T47D (cell line): ENCODE measurements around the gene DEDD2.

Experiments
- DNase-seq, 2 experiments: peaks; one replicate each; pipeline versions ENCODE4 v3.0.0 to v3.0.0-alpha.2; 2011 to 2012; ENCODE audit warnings: low read depth in 1 of 2, low spot score in 1 of 2
- JUND ChIP-seq: IDR thresholded peaks from 2 replicates; pipeline ENCODE4 v1.6.1; 2012; ENCODE audit warnings: low read depth
- in situ Hi-C: cut with HindIII; loops from 2 replicates; pipeline ENCODE4 v1.10.0; 2016; ENCODE audit warnings: low sequenced_read_pairs, low pct_unique_long_range_greater_than_20kb

DEDD2 gene

GRCh38 chr19:42159942-42160341 lies 57.5 kb downstream of the DEDD2 start:
- TF ChIP-seq JUND = no peak
- DNase-seq = no peak
- in situ Hi-C loops = no loop called here

DNA sequence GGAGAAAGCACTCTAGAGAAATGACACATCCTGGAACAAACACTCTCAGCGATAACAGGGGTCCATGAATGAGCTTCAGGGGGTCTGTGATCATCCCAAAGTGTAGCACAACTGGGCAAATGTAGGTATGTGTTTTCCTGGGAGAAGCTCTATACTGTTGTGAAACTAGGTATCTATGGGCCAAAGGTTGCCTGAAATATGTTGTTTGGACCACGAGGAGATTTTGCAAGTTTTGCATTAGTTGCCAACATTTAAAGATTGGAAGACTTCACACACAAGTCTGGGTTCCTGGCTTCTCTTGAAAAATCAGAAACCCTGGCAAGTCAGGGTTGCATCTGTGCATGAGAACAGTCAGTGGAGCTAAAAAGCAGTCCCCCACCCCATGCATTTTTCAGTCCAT lies 58.6 kb downstream of the DEDD2 start:
- in situ Hi-C loops = no loop called here
- TF ChIP-seq JUND = no peak
- DNase-seq = no peak

DNA sequence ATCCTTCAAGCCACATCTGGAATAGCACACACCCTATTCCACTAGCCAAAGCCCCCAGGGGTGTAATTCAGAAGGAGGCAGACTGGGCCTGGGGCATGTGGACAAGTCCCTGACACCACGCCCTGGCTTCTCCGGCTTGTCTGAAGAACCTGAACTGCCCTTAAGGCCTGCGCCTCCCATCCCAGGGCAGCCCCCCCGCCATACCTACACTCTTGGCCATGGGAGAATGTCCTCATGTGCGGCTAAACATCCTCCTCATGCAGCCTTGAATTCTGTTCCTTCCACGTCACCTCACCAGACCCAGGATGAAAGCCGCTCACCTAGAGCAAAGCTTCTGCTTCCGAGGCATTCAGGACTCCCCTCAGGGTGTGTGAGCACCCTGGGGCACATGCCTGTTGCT lies 60.9 kb downstream of the DEDD2 start:
- DNase-seq = no peak
- in situ Hi-C loops = no loop called here
- TF ChIP-seq JUND = no peak

GRCh38 chr19:42155796-42156195 lies 61.7 kb downstream of the DEDD2 start:
- DNase-seq = no peak
- no peak for TF ChIP-seq JUND
- in situ Hi-C loops = no loop called here

DNA sequence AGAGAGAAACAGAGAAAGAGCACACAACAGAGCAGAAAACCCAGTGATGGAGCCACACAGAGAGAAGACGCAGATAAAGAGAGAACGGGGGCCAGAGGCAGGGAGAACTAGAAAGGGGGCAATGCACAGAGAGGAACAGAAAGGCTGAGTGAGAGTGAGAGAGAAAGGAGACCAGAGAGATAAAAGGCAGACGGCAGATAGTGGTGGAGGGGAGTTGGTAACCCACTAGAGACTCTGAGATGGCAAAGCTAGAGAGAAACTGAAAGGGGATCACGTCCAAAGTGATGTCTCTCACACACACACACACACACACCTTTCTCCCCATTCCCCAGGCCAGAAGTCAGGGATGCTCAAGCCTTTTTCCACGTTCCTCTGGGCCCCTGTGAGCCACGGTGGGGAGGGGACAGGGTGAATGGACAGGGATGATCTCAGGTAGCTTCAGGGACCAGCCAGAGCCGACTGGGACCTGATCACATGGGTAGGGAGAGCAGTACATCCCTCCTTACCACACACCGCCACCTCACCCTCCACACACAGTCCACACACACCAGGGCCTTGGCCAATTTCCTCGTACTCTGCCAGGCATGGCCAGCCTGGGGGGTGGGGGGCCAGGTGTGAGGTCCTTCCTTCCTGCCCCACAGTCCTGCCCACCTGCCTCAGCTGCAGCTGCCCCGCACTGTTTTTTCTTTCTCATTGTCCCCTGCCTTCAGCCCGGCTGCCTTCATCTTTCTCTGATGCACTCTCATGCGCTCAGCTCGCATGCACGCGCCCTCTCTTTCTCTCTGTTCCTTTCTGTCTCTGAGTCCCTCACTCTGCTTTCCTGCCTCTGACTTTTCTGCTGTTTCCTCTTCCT lies 62.8 kb downstream of the DEDD2 start:
- no peak for TF ChIP-seq JUND
- DNase-seq = no peak
- in situ Hi-C loops = no loop called here

DNA sequence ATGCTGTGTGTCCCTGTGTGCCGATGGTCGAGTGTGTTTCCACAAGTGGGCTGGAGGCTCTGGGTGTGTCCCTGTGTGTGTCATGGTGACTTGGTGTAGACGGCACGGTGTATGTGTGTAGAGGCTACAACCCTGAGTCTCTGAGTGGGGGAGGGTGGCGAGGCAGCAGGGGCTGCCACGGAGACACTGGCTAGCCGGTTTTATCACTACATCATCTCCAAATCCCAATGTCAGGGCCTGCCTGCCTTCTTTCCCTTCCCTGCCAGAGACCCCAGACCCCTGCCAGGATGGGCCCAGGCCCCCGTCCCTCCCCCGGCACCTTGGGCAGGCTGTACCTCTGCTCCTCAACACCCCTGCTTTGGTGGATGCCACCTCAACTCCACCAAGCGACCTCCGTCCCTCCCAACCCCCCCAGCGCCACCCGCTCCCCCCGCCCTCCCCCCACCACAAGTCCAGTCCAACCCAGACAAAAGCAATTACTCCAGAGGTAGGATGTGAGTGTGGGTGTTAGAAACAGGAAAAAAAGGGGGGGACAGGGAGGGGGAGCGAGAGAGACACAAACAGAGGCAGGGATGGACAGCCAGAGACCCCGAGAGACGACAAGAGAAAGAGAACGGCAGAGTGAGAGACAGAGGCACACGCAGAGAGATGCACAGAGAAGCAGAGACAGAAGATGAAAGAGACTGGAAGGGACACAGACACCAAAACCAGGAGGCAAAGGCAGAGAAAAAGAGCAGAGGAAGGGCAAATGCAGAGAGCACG lies 63.6 kb downstream of the DEDD2 start:
- in situ Hi-C loops = no loop called here
- DNase-seq = no peak
- no peak for TF ChIP-seq JUND

GRCh38 chr19:42152910-42153671 lies 64.4 kb downstream of the DEDD2 start:
- DNase-seq = no peak
- in situ Hi-C loops = no loop called here
- TF ChIP-seq JUND = no peak

DNA sequence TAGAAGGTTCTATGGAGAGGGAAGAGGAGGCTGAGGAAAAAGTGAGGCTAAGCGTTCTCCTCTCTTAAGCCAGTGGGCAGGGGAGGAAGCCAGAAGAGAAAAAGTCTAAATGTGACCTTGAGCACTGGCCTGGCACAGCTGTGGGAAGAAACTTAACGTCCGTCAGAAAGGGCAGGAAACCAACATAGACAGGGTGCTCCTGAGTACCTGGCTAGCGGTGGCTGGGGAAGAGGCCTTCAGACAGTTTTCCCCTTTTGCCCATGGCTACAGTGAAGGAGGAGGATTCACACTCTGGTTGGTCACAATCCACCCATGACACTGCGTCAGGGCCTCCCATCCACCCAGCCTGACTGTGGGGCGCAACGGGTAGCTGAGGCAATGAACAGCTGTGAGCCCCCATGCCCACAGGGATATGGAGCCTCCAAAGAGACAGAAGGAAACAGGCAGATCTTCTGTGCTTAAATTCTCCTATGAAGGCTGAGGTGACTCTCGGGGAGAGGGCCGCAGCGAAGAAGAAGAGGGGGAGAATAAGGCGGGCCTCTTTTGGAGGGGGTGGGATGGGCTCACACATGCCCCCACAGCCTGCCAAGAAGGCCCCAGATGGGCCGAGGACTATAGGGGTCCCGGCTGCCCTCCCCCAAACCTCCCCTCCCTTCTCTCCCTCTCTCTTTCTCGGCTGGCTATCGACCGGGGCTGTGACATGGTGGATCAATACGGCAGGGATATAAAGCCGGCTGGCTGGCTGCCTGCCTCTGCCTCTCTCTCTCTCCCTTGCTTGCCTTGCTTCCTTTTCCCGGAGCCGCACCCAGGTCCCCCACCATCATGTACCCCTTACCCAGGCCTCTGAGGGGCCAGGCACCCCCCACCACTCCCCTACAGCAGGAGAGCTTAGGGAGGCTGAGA lies 65.4 kb downstream of the DEDD2 start:
- in situ Hi-C loops = no loop called here
- TF ChIP-seq JUND = no peak
- no peak for DNase-seq

DNA sequence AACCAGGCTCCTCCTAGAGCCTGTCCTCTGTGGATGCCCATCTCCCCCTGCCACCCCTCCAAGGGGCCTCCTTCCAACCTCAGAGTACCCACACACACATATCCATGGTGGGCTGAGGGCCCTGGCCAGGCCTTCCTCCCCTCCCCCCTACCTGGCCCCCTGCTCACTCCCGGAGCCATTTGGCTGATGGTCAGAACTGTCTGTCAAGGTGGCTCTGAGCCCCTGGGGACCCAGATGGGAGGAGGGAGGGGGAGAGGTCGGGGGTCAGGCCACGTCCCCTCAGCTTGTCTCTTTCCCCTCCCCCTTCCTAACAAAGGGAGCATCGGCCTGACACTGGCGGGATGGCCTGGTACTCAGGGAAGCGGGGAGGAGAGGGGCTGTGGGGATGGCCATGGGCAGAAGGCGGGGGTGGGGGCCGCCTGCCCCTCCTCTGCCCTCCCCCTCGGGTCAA lies 66.5 kb downstream of the DEDD2 start:
- no peak for DNase-seq
- in situ Hi-C loops = no loop called here
- TF ChIP-seq JUND = no peak

DNA sequence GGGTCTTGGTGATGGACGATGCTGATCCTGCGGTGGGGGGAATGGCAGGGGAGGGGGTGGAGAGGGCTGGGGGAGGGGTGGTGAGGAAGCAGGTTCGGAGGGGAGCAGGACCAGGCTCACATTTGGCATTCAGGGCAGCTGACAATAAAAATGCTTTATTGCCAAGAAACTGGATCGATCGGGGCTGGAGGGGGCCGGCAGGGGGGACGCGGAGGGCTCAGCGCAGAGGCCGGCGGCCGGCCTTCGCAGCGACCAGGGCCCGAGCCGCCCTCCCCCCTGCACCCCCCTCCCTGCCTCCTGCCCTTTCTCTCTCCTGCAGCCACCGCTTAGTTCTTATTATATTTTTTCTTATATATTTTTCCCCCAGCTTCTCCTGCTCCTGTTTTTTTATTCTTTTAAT lies 67.1 kb downstream of the DEDD2 start:
- DNase-seq = no peak
- in situ Hi-C loops = no loop called here
- TF ChIP-seq JUND = no peak

DNA sequence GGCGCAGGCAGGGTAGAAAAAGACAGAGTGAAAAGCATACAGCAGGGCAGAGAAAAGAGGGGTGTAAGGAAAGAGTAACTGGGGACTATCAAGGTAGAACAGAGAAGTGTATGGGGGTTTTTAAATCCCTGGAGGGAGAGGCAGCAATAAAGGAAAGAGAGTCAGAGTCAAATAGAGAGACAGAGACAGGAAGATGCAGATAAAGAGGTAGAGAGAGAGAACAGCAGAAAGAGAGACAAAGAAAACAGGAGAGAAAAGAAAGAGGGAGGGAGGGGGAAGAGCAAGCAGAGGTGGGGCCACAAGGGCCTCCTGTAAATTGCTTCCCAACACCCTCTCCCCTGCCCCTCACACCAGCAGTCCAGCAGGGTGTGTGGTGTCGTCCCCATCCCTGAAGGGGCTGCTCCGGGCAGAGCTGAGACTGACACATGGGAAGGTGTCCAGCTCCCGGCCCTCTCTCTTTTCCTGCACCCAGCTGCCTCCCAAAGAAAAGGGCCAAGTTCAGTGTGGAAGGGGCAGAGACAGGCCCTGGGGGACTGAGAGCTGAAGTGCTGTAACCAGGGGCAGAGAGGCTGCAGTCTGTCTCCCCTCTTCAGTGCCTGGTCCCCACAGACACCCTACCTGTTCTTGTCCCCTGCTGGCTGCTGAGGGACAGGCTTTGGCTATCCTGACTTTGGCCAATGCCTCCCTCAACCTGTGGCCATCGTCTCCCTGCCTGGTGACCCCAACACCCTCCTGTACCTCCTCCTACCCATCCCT lies 67.9 kb downstream of the DEDD2 start:
- DNase-seq = no peak
- in situ Hi-C loops = no loop called here
- no peak for TF ChIP-seq JUND
